Heart left ventricle (tissue), 13 donors: ENCODE data around the gene TCF7.

Experiments
- CTCF ChIP-seq, 12 donors: fragments of 200-600 bp; sonication (generic) in 4 of 12; IDR thresholded peaks; one replicate each; pipeline versions ENCODE4 v1.5.0 to v1.8.0; 2018 to 2022; ENCODE audit warnings: antibody characterized with exemption in 12 of 12, mild to moderate bottlenecking in 5 of 12
- POLR2A ChIP-seq, 2 donors: fragments of 450-650 bp; IDR thresholded peaks; one replicate each; pipeline ENCODE4 v1.6.1; 2017; ENCODE audit warnings: antibody characterized with exemption in 2 of 2, mild to moderate bottlenecking in 2 of 2, moderate library complexity in 2 of 2
- donor health status: ischemic (EF 13 %, LVEDD 7.1; RV severe dilation, severe dysfunction).
- donor health status: DM: no; HTN: yes; CAD: no.
- donor health status: DM: no; HTN: no; CAD: no.
- donor health status: ischemic (EF 25% LVEDD 6.9; RV normal size, moderate dysfunction).
- donor health status: ischemic (EF 25% LVEDD 5.7; RV mildly dilated, moderate dysfunction).
- donor health status: ischemic (EF 35%, LVEDD 5.7; RV mildly dilated, moderate dysfunction).
- donor health status: nonischemic (EF 11% LVEDD 7.7; RV severe dilation, severe dysfunction).
- donor health status: DM: yes; HTN: yes; CAD: no.
- donor health status: PGD.
- donor health status: ischemic (EF 29% LVEDD 5.4; RV normal size, mild dysfunction).
- donor health status: nonischemic (EF 23%, LVEDD 6.1; RV moderate dilation, normal function).

GRCh38 chr5:134116286-134116685 is 1.8 kb downstream of the TCF7 start:
- TF ChIP-seq CTCF (IDR thresholded peaks at IDR 0.05) = no peak
- no peak for TF ChIP-seq POLR2A (IDR thresholded peaks at IDR 0.05)
